Immature natural killer cell (primary cell): ENCODE results near the gene SLC1A2. TPM values are rescaled to one million over a fixed set of nuclear protein-coding genes. Genes with fewer than 3 reads are reported as not detected.
A peak's percentile ranks its signal among the peaks of the same experiment; 100 is the strongest.

Experiments
- DNase-seq, 3 donors: peaks; one replicate each; pipeline ENCODE4 v3.0.0; 2022; ENCODE audit warnings: mixed read lengths in 1 of 3
- H3K27ac Mint-ChIP-seq, 6 donors: one replicate each; pipeline ENCODE4 v1.8.0; 2020; ENCODE audit warnings: mixed read lengths in 6 of 6, mild to moderate bottlenecking in 5 of 6, inconsistent platforms in 4 of 6, moderate library complexity in 3 of 6
- H3K27me3 Mint-ChIP-seq, 3 donors: one replicate each; pipeline ENCODE4 v1.8.0; 2020 to 2021; ENCODE audit warnings: low read depth in 3 of 3, mild to moderate bottlenecking in 3 of 3, mixed read lengths in 3 of 3, moderate library complexity in 3 of 3, inconsistent platforms in 1 of 3
- H3K36me3 Mint-ChIP-seq, 3 donors: one replicate each; pipeline ENCODE4 v1.8.0; 2020; ENCODE audit warnings: mixed read lengths in 3 of 3, inconsistent platforms in 2 of 3, mild to moderate bottlenecking in 2 of 3
- H3K4me1 Mint-ChIP-seq, 2 donors: one replicate each; pipeline ENCODE4 v1.8.0; 2020; ENCODE audit warnings: inconsistent platforms in 2 of 2, mild to moderate bottlenecking in 2 of 2, mixed read lengths in 2 of 2, moderate library complexity in 1 of 2
- H3K4me3 Mint-ChIP-seq, 5 donors: one replicate each; pipeline ENCODE4 v1.8.0; 2020; ENCODE audit warnings: mild to moderate bottlenecking in 5 of 5, mixed read lengths in 5 of 5, inconsistent platforms in 3 of 5, moderate library complexity in 3 of 5
- H3K9me3 Mint-ChIP-seq, 6 donors: one replicate each; pipeline ENCODE4 v1.8.0; 2020; ENCODE audit warnings: mild to moderate bottlenecking in 6 of 6, mixed read lengths in 6 of 6, inconsistent platforms in 4 of 6, moderate library complexity in 3 of 6
- polyA plus RNA-seq, 3 donors: library from polyadenylated mRNA; unstranded; fragments of 300-500 nt; fragmentation: Illumina TruSeq; gene quantifications; one replicate each; pipeline ENCODE4 v1.2.3, GENCODE V29; 2021

The SLC1A2 gene
- polyA plus RNA-seq, 3 donors from 2014 or later: 0.03 to 0.06 TPM; not detected in 1

DNA sequence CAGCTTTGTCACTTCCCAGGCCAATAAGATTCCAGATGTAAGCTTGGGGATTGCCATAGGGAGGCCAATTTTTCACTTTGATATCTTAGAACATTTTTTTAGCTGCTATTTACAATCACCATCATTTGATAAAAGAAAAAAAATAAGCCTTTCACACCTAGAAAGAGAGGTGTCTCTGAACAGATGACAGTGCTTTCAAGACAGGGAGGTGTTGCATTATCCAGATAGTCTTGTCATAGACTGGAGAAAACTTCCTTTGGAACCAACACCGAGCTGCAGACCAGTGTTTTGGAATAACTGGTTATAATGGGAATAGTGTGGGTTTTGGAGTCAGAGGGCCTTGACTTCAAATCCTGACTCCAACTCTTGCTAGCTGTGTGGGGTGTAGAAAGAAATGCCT lies 101.0 kb downstream of the SLC1A2 start:
- H3K27ac Mint-ChIP-seq: peak overlapping the region in 1 of 6 donors; percentile 30
- peaks cover 0 to 6% (median 0%) of the 10 kb centered on the region in 3 donors for H3K36me3 Mint-ChIP-seq
- peaks cover 4 to 11% (median 6%) of the 10 kb centered on the region in 3 donors for H3K27me3 Mint-ChIP-seq
- no peak for DNase-seq
- H3K4me3 Mint-ChIP-seq: no peak overlapping the region
- peaks cover 0 to 1% (median 0%) of the 10 kb centered on the region in 6 donors for H3K9me3 Mint-ChIP-seq
- no peaks in the 10 kb centered on the region for H3K4me1 Mint-ChIP-seq

- DNase-seq: no peak
- Mint-ChIP-seq H3K4me3 (no peak overlapping the region), H3K27ac (no peak overlapping the region), H3K4me1 (no peaks in the 10 kb centered on the region), H3K9me3 (peaks cover 0 to 1% (median 0%) of the 10 kb centered on the region in 6 donors), H3K36me3 (no peaks in the 10 kb centered on the region), H3K27me3 (peaks cover 1 to 5% (median 4%) of the 10 kb centered on the region in 3 donors)
Measured at GRCh38 chr11:35317253-35317652, 102.1 kb downstream of the SLC1A2 start.

DNA sequence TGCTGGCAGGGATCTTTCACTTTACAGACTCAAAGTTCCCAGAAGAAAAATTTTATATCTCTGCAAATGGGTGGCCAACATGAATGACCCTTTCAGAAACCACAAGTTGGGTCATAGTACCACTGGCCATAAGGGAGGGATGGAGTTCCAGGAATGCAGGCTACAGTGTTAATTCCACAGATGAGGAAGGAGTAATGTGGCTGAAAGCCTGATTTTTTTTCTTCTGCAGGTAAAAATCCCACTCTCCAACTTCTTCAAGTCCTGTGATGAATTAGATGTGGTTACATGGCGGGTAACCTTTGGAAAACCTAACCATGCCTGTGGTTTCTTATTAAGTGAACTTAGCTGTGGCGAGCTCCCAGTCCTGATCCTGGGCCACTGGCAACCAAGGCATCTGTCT lies 103.2 kb downstream of the SLC1A2 start:
- no peak overlapping the region for H3K4me3 Mint-ChIP-seq
- H3K9me3 Mint-ChIP-seq: peaks cover 0 to 1% (median 0%) of the 10 kb centered on the region in 6 donors
- no peak overlapping the region for H3K27ac Mint-ChIP-seq
- H3K27me3 Mint-ChIP-seq: peaks cover 0 to 2% (median 2%) of the 10 kb centered on the region in 3 donors
- DNase-seq: no peak
- no peaks in the 10 kb centered on the region for H3K36me3 Mint-ChIP-seq
- no peaks in the 10 kb centered on the region for H3K4me1 Mint-ChIP-seq

DNA sequence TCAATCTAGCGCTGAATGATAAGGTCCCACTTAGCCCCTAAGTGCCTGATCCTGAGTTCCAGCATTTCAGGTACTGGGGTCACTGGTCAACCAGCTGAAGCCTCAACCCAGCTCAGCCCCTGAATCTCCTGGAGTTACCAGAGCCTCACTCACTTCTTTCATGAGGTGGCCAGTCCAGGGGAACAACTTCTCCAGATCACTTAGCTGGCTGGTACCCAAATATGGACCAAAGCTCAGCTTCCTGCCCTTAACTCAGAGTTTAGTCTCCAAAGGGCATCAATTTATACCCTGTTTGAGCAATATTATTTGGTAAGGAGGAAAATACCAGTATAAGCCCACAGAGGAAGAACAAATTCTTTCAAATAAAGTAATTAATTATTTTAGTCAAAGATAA lies 105.6 kb downstream of the SLC1A2 start:
- DNase-seq: no peak
- Mint-ChIP-seq H3K9me3 (peaks cover 0 to 1% (median 0%) of the 10 kb centered on the region in 6 donors), H3K27me3 (peaks cover 1 to 2% (median 2%) of the 10 kb centered on the region in 3 donors), H3K4me3 (no peak overlapping the region), H3K36me3 (no peaks in the 10 kb centered on the region), H3K27ac (no peak overlapping the region), H3K4me1 (no peaks in the 10 kb centered on the region)

DNA sequence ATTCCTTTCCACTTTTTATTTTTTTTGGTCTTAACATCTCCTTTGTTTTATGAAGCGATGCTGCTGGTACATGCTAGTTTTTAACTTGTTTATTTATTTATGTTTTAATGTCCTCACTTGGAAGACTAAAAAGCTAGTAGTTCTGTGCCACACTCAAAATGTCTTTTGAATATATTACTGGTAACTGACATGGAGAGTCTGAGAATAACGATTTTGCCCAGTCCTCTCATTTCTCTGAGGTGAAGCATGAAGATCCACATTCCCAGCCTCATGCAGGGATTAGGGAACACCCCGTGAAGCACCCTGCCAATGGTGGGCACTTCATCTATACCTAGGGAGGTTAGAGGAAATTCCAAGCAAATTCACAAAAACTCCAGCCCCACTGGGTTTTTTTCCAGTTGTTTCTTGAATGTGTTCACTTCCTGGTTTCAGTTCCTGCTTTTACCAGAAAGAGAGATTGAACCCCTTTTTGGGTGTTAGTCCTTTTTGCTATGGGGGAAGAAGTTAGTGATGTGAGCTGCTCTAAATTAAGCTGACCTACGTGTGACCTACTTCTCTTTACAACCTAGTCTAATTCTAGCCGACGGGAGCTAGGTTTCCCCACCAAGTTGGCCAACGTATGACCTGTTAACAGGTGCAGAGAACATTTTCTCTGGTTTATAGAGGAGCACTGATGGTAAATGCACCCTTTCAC lies 106.1 kb downstream of the SLC1A2 start:
- H3K9me3 Mint-ChIP-seq: peaks cover 0 to 1% (median 0%) of the 10 kb centered on the region in 6 donors
- H3K36me3 Mint-ChIP-seq: no peaks in the 10 kb centered on the region
- no peak overlapping the region for H3K4me3 Mint-ChIP-seq
- peaks cover 2 to 4% (median 2%) of the 10 kb centered on the region in 3 donors for H3K27me3 Mint-ChIP-seq
- no peak overlapping the region for H3K27ac Mint-ChIP-seq
- DNase-seq: no peak
- no peaks in the 10 kb centered on the region for H3K4me1 Mint-ChIP-seq

DNA sequence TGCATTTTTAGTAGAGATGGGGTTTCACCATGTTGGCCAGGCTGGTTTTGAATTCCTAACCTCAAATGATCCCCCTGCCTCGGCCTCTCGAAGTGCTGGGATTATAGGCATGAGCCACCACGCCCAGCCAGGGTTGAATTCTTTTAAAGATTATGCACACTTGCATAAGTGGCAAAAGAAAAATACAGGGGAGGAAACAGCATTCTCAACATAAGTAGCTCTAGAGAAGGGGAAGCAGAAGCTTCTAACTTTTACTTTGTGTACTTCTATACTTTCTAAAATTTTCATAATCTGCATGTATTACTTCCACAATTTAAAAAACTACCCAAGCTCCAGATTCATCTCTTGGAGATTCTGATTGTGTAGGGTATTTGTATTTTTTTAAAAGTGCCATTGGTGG lies 108.0 kb downstream of the SLC1A2 start:
- no peaks in the 10 kb centered on the region for H3K36me3 Mint-ChIP-seq
- H3K9me3 Mint-ChIP-seq: peaks cover 0 to 1% (median 0%) of the 10 kb centered on the region in 6 donors
- peaks cover 2 to 4% (median 2%) of the 10 kb centered on the region in 3 donors for H3K27me3 Mint-ChIP-seq
- no peak overlapping the region for H3K27ac Mint-ChIP-seq
- H3K4me1 Mint-ChIP-seq: no peaks in the 10 kb centered on the region
- no peak for DNase-seq
- no peak overlapping the region for H3K4me3 Mint-ChIP-seq

DNA sequence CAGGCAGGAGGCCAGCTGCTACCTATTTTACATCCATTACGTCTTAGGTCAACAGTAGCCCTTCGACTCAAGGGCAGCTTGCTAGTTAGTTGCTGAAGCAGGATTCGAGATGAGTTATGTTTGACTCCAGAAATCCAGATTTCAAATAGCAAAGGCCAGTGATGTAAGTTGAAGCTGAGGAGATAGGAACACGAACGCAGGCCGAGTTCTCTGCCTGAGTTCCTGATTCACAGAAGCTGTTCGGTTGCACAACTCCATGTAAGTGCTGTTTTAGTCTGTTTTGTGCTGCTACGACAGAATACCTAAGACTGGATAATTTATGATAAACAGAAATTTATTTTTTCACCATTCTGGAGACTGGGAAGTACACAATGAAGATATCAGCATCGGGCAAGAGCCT lies 111.2 kb downstream of the SLC1A2 start:
- Mint-ChIP-seq H3K27me3 (peaks cover 3 to 6% (median 4%) of the 10 kb centered on the region in 3 donors), H3K27ac (no peak overlapping the region), H3K4me1 (peaks cover 0 to 13% of the 10 kb centered on the region in 2 donors), H3K4me3 (no peak overlapping the region), H3K9me3 (no peaks in the 10 kb centered on the region), H3K36me3 (no peaks in the 10 kb centered on the region)
- DNase-seq: no peak

- Mint-ChIP-seq H3K9me3 (no peaks in the 10 kb centered on the region), H3K27me3 (peaks cover 3 to 6% (median 4%) of the 10 kb centered on the region in 3 donors), H3K4me1 (peaks cover 0 to 13% of the 10 kb centered on the region in 2 donors), H3K27ac (no peak overlapping the region), H3K4me3 (no peak overlapping the region), H3K36me3 (no peaks in the 10 kb centered on the region)
- DNase-seq: no peak
Measured at GRCh38 chr11:35307221-35307621, 112.1 kb downstream of the SLC1A2 start.

GRCh38 chr11:35305670-35306382 lies 113.5 kb downstream of the SLC1A2 start:
- H3K27ac Mint-ChIP-seq: peak overlapping the region in 4 of 6 donors; percentile 43 to 73 (median 62)
- H3K36me3 Mint-ChIP-seq: peaks cover 0 to 3% (median 0%) of the 10 kb centered on the region in 3 donors
- H3K4me1 Mint-ChIP-seq: peaks cover 0 to 13% of the 10 kb centered on the region in 2 donors
- H3K27me3 Mint-ChIP-seq: peaks cover 3 to 6% (median 4%) of the 10 kb centered on the region in 3 donors
- no peaks in the 10 kb centered on the region for H3K9me3 Mint-ChIP-seq
- peak overlapping the region in 2 of 5 donors; percentile 52 to 62 for H3K4me3 Mint-ChIP-seq
- DNase-seq: peak; percentile 28 to 40 (median 33)

DNA sequence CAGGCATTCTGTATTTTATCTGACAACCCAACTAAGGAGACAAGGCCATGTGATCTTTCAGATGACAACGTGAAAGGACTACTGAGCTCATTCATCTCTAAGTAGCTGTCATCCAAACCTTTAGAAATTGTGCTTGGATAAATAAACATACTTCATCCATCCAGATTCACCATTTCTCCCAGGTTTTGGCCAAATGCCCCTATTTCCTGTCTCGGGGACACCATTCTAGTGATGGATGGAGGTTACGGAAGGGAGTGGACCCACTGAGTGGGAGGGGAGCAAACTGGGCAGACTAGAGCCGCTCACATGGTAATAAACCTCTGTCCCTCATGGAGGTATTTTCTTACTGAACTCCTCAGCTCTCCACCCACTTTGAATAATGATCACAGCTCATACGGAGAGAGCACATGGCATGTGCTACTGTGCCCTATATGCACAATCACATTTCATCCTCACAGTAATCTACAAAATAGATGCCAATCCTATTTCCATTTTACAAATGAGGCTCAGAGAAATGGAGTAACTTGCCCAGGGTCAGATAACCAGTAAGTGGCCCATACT lies 114.4 kb downstream of the SLC1A2 start:
- Mint-ChIP-seq H3K27ac (peak overlapping the region in 1 of 6 donors; percentile 39), H3K4me3 (no peak overlapping the region), H3K9me3 (no peaks in the 10 kb centered on the region)

GRCh38 chr11:35304386-35304775 lies 115.0 kb downstream of the SLC1A2 start:
- Mint-ChIP-seq H3K4me1 (peaks cover 0 to 13% of the 10 kb centered on the region in 2 donors), H3K36me3 (peaks cover 0 to 3% (median 0%) of the 10 kb centered on the region in 3 donors), H3K9me3 (no peaks in the 10 kb centered on the region), H3K27ac (peak overlapping the region in 2 of 6 donors; percentile 17 to 79), H3K4me3 (no peak overlapping the region), H3K27me3 (peaks cover 3 to 7% (median 6%) of the 10 kb centered on the region in 3 donors)
- DNase-seq: no peak

More for the DNA sequence above, 114.4 kb downstream of the SLC1A2 start:
- H3K36me3 Mint-ChIP-seq: peaks cover 0 to 3% (median 0%) of the 10 kb centered on the region in 3 donors
- no peak for DNase-seq
- H3K4me1 Mint-ChIP-seq: peaks cover 0 to 13% of the 10 kb centered on the region in 2 donors
- H3K27me3 Mint-ChIP-seq: peaks cover 3 to 6% (median 4%) of the 10 kb centered on the region in 3 donors

- H3K4me1 Mint-ChIP-seq: peaks cover 0 to 13% of the 10 kb centered on the region in 2 donors
- H3K27ac Mint-ChIP-seq: peak overlapping the region in 1 of 6 donors; percentile 79
- H3K4me3 Mint-ChIP-seq: no peak overlapping the region
Measured at GRCh38 chr11:35303596-35304385, 115.6 kb downstream of the SLC1A2 start.

GRCh38 chr11:35302398-35302797 lies 117.0 kb downstream of the SLC1A2 start:
- peaks cover 0 to 3% (median 0%) of the 10 kb centered on the region in 3 donors for H3K36me3 Mint-ChIP-seq
- no peak for DNase-seq
- no peak overlapping the region for H3K27ac Mint-ChIP-seq
- H3K4me1 Mint-ChIP-seq: peaks cover 0 to 13% of the 10 kb centered on the region in 2 donors
- H3K9me3 Mint-ChIP-seq: no peaks in the 10 kb centered on the region
- H3K27me3 Mint-ChIP-seq: peaks cover 2 to 7% (median 3%) of the 10 kb centered on the region in 3 donors
- H3K4me3 Mint-ChIP-seq: no peak overlapping the region

More at GRCh38 chr11:35303596-35304385, 115.6 kb downstream of the SLC1A2 start:
- Mint-ChIP-seq H3K9me3 (no peaks in the 10 kb centered on the region), H3K36me3 (peaks cover 0 to 3% (median 0%) of the 10 kb centered on the region in 3 donors), H3K27me3 (peaks cover 3 to 7% (median 5%) of the 10 kb centered on the region in 3 donors)
- no peak for DNase-seq
